GM18511 (cell line): ENCODE results near the gene OTOP2.

Source experiments
- ATAC-seq: cut with Tn5 transposase; IDR thresholded peaks from one replicate; pipeline ENCODE4 v1.9.1; 2021; ENCODE audit warnings: mild to moderate bottlenecking, moderate library complexity; ENCODE audit not compliant: unreplicated experiment

OTOP2 gene, protein sequence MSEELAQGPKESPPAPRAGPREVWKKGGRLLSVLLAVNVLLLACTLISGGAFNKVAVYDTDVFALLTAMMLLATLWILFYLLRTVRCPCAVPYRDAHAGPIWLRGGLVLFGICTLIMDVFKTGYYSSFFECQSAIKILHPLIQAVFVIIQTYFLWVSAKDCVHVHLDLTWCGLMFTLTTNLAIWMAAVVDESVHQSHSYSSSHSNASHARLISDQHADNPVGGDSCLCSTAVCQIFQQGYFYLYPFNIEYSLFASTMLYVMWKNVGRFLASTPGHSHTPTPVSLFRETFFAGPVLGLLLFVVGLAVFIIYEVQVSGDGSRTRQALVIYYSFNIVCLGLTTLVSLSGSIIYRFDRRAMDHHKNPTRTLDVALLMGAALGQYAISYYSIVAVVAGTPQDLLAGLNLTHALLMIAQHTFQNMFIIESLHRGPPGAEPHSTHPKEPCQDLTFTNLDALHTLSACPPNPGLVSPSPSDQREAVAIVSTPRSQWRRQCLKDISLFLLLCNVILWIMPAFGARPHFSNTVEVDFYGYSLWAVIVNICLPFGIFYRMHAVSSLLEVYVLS

DNA sequence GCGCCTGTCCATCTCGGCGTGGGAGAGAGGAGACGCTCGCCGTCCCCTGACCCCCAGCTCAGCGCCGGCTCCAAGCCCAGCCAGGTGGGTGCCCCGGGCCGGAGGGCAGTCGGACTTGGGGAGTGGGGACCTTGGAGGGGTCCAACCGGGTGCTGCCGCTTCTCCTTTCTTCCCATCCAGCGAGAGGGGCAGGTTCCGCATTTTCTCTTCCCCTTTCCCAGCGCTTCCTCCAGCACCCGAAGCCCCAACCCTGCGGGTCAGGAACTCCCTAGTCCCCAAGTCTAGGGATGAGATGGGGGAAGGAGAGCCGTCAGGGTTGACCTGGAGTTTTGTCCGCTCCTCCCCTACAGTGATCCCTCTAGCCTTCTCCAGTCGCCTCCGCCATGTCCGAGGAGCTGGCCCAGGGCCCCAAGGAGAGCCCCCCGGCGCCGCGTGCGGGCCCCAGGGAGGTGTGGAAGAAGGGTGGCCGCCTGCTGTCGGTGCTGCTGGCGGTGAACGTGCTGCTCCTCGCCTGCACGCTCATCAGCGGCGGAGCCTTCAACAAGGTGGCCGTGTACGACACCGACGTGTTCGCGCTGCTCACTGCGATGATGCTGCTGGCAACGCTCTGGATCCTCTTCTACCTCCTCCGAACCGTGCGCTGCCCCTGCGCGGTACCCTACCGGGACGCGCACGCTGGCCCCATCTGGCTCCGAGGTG, at the start of gene OTOP2:
Gene OTOP2 (plus strand): TSS at position 24 of the 699 bp plus-strand sequence. CDS start 360 bp downstream, at position 384.
- ATAC-seq: no peak

DNA sequence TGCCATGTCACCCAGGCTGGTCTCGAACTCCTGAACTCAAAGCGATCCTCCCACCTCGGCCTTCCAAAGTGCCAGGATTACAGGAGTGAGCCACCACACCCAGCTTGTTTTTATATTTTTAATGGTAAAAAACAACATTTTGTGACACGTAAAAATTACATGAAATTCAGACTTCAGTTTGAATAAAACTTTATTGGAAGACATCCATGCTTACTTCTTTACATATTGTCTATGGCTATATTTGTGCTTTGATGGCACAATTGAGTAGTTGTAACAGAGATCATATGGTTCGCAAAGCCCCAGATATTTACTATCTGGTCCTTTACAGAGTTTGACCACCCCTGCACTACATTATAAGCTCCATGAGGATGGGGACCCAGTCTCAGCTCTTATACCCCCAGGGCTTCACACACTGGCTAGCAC, 49.4 kb upstream of the OTOP2 start:
- ATAC-seq: no peak

DNA sequence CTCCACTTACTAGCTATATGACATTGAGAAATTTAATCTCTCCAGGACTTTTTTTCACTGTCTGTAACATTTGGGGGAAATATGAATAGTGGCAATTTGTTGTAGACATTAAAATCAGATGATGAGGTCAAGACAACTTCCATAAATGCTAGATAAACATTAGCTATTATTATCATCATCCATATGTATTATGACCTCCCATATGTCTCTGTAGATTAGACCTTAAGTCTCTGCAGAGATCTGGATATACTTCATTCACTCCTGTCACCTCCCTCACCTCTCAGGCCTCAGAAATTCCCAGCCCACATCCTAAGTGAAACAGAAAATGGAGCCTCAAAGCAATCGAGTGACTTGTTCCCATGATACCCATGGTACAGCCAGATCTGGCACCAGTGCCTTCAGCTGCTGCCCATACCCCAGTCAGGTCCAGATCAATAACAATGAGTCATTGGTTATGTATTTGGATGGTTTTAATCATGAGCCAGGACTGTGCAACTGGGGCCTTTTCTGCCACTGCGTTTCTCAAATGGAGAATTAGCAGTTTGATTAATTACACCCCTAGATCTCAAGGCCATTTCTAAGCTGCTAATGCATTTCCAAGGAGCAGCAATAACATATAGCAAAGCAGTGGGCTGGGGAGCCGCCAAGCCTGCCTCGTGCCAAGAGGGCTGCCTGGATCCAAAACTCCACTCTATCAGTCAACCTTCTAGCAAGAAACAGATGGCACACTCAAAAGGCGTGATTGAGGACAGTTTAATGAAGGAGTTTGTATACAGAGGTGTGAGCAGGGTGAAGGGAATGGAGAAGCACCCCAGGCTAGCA, 48.7 kb upstream of the OTOP2 start:
- no peak for ATAC-seq

DNA sequence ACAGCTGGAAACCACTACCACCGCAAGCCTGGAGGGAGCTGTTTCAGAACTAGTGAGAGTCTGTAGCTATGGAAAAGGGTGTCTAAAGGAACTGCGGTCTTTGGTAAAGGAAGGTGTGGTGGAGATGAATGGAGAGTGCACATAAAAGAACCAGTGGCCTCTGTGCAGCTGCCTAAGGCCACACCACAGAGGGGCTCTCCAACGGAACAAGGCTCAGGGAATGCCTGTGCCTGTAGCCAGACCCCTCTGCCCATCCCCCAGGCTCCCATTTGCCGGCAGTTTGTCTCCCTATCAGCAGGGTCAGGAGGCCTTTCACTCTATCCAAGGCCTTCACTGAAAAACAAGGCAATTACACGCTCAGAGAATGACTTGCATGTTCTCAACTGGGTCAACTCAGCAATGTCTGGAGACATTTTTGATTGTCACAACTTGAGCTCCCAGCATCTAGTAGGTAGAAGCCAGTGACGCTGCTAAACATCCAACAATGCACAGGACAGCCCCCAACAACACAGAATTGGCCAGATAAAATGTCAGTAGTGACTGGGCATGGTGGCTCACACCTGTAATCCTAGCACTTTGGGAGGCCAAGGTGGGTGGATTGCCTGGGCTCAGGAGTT, 48.0 kb upstream of the OTOP2 start:
- ATAC-seq: no peak

DNA sequence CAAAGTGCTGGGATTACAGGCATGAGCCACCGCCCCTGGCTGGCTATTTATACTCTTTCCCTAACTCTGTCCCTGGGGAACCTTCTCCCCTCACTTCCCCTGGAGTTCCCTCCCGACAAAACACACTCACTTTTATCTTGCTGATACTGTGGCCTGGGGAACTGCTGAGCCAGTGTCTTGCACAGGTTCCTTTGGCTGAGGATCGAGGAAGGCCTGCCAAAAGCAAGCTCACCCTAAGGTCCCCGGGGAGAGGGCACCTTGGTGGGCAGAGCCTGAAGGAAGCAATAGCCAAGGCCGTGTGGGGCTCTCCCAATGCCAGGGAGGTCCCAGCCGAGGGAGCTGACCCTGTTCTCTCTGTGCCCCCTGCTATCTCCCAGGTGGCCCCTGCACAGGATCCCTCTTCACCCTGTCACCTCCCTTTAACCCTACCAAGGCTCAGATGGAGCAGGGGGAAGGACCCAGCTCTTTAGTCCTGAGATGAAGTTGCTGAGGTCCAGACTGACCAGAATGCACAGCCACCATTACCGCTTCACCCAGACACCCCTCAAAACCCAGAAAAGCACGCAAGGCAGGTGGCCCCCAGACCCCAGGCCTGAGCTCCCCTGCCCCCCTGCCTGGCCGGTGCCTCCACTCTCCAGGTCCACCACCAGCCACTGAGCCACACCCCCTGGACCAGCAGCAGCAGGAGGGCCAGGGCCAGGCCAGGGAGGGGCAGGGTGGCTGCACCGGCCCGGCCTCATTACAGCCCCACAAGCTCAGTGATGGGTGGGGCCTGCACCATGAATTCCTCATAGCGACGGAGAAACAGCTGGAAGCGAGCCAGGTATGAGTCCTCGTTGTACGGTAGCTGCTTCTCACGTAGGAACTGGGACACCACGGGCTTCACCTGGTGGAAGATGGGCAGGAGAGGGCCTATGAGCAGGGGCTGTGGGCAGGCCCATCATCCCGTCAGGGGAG, 46.2 kb upstream of the OTOP2 start:
- no peak for ATAC-seq

DNA sequence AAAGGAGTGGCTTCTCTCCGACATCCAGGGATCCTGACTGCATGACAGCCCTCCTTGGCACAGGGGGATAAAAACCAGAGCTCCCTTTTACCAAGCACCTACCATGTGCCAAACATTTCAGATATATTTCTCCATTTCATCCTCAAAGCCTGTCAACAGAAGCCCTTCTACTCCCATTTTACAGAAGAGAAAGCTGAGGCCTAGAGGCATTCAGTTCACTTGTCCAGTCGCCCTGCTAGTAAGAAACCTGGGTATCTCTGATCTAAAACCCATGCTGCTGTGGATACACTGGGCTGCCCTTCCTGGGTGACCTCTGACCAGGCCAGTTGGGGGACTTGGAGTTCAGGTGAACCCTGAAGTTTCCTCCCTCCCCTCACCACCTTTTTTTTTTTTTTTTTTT, 45.4 kb upstream of the OTOP2 start:
- no peak for ATAC-seq

DNA sequence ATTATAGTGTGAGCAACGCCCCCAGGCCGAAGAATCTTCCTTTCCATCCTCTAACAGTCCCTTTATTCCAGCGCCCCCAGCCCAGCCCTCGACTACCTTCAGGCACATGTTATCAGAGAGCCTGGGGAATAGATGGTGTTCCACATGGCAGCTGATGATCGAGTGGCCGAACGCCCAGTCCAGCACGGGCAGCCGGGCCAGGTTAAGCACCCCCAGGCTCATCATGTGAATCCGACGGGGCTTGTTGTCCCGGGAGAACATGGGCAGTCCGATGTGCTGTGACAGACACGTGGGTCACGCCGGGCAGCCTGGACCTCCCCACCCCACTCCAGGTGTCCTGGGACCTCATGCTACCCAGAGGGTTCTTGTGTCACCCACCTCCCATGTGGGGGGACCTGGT, 44.8 kb upstream of the OTOP2 start:
- ATAC-seq: no peak

DNA sequence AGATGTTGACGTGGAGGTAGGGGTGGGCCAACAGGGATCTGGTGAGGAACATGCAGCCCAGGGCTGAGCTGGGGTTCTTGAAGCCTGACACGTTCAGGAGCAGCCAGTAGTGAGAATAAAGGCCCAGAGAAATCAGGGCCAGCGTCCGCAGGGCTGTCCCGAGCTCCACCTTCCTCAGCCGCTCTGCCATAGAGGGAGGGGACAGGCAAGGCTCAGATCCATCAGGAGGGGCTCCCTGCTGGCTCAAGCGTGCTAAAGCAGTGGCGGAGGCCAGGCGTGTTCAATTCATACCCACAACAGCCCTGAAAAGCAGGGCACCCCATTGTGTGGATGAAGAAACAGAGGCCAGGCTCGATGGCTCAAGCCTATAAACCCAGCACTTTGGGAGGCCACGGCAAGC, 43.0 kb upstream of the OTOP2 start:
- ATAC-seq: no peak

DNA sequence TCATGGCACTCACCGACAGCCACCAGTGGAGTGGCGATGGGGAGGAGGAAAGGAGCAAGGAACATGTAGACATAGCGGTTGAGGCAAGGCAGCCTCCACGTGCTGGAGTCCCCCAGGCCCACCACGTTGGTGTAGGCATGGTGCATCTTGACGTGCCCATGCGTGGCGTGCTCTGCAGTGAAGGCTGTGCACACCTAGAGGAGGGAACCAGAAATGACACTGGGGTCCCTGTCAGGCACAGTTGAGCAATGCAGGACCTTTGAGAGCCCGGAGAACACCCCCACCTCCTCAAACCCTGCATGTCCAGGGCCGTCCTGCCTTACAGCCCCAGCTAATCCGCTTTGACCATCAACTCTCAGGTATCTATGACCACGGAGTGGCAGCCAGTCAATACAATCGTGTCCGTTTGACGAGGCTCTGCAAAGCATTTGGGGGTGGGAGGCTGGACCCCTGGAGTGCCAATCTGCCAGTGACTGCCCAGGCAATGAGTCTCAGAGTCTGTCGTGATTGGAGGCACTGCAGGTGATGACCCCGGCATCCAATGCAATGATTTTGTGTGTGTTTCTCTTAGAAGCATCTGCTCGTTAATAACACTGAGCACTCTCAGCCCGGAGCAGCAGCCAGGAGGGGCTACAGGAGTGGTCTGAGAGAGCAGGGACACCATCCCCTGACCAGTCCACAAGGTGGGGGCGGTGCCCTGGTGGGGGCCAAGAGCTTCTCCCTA, 41.4 kb upstream of the OTOP2 start:
- ATAC-seq: no peak

DNA sequence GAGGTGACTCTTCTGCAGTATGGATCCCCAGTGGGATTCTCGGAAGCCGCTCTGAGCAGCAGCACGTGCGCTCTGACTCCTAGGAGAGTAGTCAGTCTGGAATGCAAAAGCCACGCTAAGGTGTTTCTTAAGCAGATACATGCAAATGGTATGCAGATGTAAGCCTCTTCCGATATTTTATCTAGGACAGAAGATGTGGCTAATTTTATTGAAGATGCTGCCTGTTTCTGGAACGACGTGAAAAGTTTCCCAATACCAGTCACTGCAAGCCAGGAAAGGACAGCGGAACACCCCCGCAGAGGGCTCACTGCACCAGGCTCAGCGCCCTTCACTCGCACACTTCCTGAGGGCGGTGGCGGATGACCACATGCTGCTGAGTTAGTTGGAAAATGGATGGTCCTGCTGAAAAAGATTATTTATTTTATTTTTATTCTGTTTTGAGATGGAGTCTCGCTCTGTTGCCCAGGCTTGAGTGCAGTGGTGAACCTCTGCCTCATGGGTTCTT, 40.8 kb upstream of the OTOP2 start:
- no peak for ATAC-seq

DNA sequence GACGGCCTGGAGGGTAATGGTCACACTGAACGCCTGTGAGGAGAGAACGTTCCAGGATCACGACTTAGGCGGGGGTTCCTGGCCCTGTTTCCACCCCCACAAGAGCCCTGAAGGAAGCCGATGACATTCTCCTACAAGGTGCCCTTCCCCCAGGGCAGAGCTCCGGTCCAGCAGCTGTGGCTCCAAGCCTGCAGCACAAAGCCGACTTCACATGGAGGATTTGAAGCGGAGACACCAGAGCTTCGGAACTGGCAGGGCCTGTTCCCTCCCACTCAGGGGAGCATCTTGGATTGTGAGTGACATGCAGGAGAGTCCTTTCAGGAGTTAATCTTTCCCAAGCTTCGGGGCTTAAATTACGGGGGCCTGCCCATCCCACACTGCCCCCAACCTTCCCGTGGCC, 35.6 kb upstream of the OTOP2 start:
- no peak for ATAC-seq

DNA sequence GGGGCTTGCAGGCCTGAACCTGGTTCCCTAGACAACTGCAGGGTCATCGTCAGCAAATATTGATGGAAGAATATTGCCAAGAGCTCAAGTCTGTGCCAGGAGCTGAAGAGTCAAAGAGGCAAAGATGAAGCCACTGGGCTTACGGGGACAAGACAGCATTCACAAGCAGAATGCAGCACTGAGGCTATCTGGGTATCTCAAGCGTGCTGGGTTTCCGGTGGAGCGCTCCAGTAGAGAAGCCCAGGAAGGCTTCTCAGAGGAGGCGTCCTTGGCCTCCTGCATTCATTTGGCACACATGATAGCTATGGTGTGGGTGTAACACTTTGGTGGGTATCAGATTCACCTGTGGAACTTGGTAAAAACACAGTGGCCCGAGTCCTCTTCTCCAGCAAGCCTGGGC, 33.5 kb upstream of the OTOP2 start:
- no peak for ATAC-seq

DNA sequence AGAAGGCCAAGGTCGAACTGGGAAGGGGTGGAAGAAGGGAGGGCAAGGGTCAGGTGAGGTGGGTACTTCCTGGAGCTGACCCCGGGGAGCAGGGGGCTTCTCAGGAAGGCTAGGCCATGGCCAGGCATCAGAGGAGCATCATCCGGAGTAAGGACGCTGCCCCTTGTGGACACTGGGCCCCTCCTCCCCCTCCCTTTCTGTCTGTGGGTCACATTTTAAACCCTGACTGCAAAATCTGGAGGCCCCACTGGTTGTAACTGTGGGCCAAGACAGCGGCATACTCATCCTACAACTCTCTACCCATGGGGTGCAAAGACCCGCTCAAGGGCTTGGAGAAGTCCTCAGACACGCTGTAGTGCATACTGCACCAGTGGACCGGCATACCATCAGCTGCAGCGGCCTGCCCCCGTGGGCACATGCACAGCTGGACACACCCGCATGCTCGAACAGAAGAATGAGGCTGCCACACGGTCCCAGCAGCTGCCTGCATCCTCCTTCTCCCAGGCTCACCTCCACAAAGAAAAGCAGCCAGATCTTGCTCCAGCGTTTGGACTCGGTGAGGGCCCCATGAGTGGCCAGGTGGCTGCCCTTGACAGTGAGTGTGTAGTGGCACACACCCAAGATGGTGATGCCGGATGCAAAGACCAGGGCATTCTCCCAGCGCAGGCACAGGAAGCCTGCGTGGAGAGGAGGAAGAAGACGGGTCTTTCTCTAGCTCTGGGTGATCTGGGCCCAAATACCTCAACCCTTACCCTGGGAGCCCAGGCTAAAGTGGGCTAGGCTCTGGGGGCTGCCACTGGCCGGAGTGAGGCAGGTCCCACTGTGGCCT, 31.8 kb upstream of the OTOP2 start:
- no peak for ATAC-seq

DNA sequence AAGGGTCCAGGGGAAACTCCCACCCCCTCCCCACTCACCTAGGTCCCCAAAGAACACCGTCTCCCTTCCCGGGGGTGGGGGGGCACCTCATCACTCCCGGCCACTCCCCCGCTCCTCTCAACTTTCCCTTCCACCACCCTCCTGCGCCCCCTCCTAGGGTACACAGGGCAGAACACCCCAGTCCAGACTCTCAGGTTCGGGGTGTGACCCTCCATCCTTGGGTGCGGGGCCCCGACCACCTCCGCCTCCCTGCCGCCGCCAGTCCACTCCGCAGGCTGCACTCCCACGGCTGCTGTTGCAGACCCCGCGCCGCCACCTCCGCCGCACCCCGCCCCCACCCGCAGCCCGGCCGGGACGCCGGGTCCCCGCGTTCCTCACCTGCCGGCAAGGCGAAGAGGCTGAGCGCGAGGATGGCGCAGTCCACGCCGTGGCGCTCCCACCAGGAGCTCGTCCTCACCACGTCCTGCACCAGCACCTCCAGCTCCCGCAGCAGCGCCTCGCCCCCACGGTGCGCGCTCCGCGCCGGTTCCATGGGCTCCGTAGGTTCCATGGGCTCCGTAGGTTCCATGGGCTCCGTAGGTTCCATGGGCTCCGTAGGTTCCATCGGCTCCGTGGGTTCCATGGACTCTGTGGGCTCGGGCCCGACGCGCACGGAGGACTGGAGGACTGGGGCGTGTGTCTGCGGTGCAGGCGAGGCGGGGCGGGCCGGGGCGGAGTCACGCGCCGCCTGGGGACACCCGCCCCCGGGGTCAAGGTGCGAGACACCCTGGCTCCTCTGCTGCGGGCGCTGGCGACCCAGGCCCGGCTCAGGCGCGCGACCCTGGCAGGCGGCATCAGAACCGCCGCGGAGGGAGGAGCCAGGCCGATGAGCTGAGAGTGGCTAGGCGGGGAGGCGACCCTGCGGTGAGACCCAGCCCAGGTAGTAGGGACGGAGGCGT, 30.8 kb upstream of the OTOP2 start, which contains the start of gene FADS6:
Gene FADS6 (minus strand): TSS at position 660 of the 938 bp plus-strand sequence. CDS start 38 bp downstream, at position 622.
- no peak for ATAC-seq

DNA sequence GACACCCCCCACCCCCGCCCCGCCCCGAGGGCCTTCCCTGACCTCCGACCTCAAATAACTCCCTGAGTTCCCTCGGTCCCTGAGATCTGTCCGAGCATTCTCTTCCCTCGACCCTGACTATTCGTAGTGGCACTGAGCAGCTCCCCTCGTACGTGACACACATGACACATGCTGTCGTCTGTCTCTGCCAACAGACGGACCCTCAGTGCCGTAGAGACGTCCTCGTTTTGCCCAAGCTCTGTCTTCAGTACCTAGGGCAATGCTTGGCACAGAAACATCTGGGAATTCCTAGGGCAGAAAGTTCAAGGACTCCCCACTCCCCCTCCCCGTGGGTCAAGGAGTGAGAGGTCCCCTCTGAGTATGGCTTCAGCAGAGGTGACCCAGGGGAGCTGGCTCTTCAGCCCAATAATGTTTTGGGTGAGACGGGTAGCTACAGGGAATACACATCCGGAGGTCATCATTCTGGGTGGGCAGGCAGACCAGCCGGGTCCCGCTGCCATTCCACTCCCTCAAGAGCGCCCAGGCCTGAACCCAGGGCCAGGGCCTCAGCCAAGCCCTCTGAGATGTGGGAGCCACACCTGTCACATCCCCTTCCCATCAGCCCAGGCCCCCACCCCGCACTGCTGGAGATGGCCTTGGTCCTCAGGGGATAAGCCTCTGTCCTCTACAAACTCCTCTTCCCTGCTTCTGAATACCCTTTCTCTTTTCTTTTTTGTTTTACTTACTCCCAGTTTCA, 30.0 kb upstream of the OTOP2 start:
- ATAC-seq: no peak

DNA sequence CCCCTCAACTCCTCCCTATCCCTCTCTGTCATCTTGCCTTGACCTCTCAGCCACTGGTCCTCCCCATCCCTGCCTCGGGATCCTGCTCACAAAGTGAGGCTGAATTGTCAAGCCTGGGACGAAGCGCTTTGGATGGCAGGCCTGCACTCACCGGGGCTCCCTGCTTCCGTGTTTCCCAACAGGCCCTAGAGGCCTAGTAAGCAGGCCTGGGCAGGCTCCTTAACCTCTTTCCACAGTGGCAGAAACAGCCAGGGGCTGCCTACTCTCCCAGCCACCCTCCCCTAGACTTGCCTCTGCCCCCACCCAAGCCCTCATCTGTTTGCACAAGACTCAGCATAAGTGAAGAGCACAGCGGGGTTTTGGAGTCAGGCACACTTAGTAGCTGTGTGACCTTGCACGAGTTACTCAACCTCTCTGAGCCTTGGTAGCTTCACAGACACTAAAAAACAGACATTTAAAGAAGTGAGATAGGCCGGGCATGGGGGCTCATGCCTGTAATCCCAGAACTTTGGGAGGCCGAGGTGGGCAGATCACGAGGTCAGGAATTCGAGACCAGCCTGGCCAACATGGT, 25.6 kb upstream of the OTOP2 start:
- no peak for ATAC-seq
